SK-N-SH (cell line): ENCODE measurements around the gene PRSS8. TPM values are rescaled to one million over a fixed set of nuclear protein-coding genes. Genes with fewer than 3 reads are reported as not detected.

Experiments used
- CTCF ChIA-PET: fragments of 300-600, 350-600 bp; formaldehyde crosslinking; extraction: SDS; loops from one replicate; lab custom pipeline; 2021; lab: Yijun Ruan, JAX
- POLR2A ChIA-PET: fragments of 350-600 bp; sonication (Branson Sonifier 250); formaldehyde crosslinking; extraction: SDS; loops from one replicate; lab custom pipeline; 2020; ENCODE audit warnings: antibody characterized with exemption, inconsistent platforms; lab: Yijun Ruan, JAX
- DNase-seq: peaks from one replicate; pipeline ENCODE4 v3.0.0; 2012
- H2AFZ ChIP-seq: fragments of 200-600 bp; sonication (generic); 2 replicates; pipeline ENCODE4 v1.8.1; 2016; ENCODE audit warnings: antibody characterized with exemption, mild to moderate bottlenecking, low read depth
- H3F3A ChIP-seq: fragments of 200-600 bp; sonication (generic); replicated peaks from 2 replicates; pipeline ENCODE3; 2016; ENCODE audit warnings: antibody characterized with exemption, mild to moderate bottlenecking; ENCODE audit not compliant: insufficient read depth
- H3K27ac ChIP-seq, 2 experiments: fragments of 200-500 bp in 1 of 2; fragments of 200-600 bp in 1 of 2; sonication (Bioruptor generic) in 1 of 2; sonication (generic), shearing (Covaris generic) in 1 of 2; 2 replicates each; pipeline versions ENCODE4 v1.5.1 to v1.6.1; 2014 to 2016; ENCODE audit warnings: low read depth in 2 of 2, inconsistent platforms in 1 of 2, low read length in 1 of 2, mild to moderate bottlenecking in 1 of 2, mixed read lengths in 1 of 2
- H3K27me3 ChIP-seq: fragments of 200-600 bp; sonication (generic), shearing (Covaris generic); 2 replicates; pipeline ENCODE4 v1.6.1; 2016; ENCODE audit warnings: mixed run types; ENCODE audit not compliant: insufficient read depth
- H3K36me3 ChIP-seq, 2 experiments: fragments of 200-500 bp in 1 of 2; fragments of 200-600 bp in 1 of 2; sonication (Bioruptor generic) in 1 of 2; sonication (generic) in 1 of 2; replicated peaks in 1 of 2; 2 replicates each; pipeline versions ENCODE3 to v1.5.1; 2014 to 2016; ENCODE audit warnings: low read length in 1 of 2, mild to moderate bottlenecking in 1 of 2; ENCODE audit not compliant: insufficient read depth in 2 of 2, control insufficient read depth in 1 of 2
- H3K4me1 ChIP-seq, 2 experiments: fragments of 200-500 bp in 1 of 2; fragments of 200-600 bp in 1 of 2; sonication (Bioruptor generic) in 1 of 2; sonication (generic), shearing (Covaris generic) in 1 of 2; 2 replicates each; pipeline versions ENCODE4 v1.5.1 to v1.6.1; 2014 to 2016; ENCODE audit warnings: low read depth in 1 of 2, low read length in 1 of 2, mixed run types in 1 of 2; ENCODE audit not compliant: insufficient read depth in 2 of 2, control insufficient read depth in 1 of 2
- H3K4me2 ChIP-seq: fragments of 200-600 bp; sonication (generic), shearing (Covaris generic); 2 replicates; pipeline ENCODE4 v1.6.1; 2017; ENCODE audit warnings: mixed run types
- H3K4me3 ChIP-seq, 2 experiments: fragments of 200-500 bp in 1 of 2; fragments of 200-600 bp in 1 of 2; sonication (Bioruptor generic) in 1 of 2; sonication (generic), shearing (Covaris generic) in 1 of 2; 2 replicates each; pipeline versions ENCODE4 v1.5.1 to v1.8.1; 2014 to 2016; ENCODE audit warnings: low read depth in 2 of 2, inconsistent platforms in 1 of 2, low read length in 1 of 2, mild to moderate bottlenecking in 1 of 2, mixed read lengths in 1 of 2, moderate library complexity in 1 of 2
- H3K79me2 ChIP-seq: fragments of 200-600 bp; sonication (generic); 2 replicates; pipeline ENCODE4 v1.8.1; 2017; ENCODE audit warnings: mild to moderate bottlenecking; ENCODE audit not compliant: insufficient read depth
- H3K9ac ChIP-seq: fragments of 200-600 bp; sonication (generic); 2 replicates; pipeline ENCODE4 v1.6.1; 2017; ENCODE audit warnings: mixed run types
- H3K9me2 ChIP-seq: fragments of 200-600 bp; sonication (generic); 2 replicates; pipeline ENCODE4 v1.6.1; 2017; ENCODE audit warnings: mixed run types
- H3K9me3 ChIP-seq: fragments of 200-600 bp; sonication (generic); 2 replicates; pipeline ENCODE4 v1.6.1; 2017; ENCODE audit warnings: mixed run types, mild to moderate bottlenecking, moderate library complexity
- H4K20me1 ChIP-seq: fragments of 200-600 bp; sonication (generic); 2 replicates; pipeline ENCODE4 v1.6.1; 2017; ENCODE audit warnings: mild to moderate bottlenecking, mixed run types; ENCODE audit not compliant: insufficient read depth
- CHD2 ChIP-seq: fragments of 150-350 bp; IDR thresholded peaks from 2 replicates; pipeline ENCODE4 v1.6.1; 2018; ENCODE audit warnings: low read length; ENCODE audit not compliant: partially characterized antibody
- ELF1 ChIP-seq: IDR thresholded peaks from 2 replicates; pipeline ENCODE4 v1.4.0; 2012
- EP300 ChIP-seq, 2 experiments: IDR thresholded peaks; 2 replicates each; pipeline versions ENCODE4 v1.4.0 to v1.6.1; 2012; ENCODE audit warnings: borderline replicate concordance in 1 of 2, low read depth in 1 of 2, low read length in 1 of 2
- FOXJ3 ChIP-seq: sonication (generic); formaldehyde crosslinking; IDR thresholded peaks from 2 replicates; pipeline ENCODE4 v1.5.1; 2020; ENCODE audit warnings: mild to moderate bottlenecking, missing genetic modification reagents
- GABPA ChIP-seq: IDR thresholded peaks from 2 replicates; pipeline ENCODE4 v1.4.0; 2012; ENCODE audit warnings: low read depth, mild to moderate bottlenecking
- GATA2 ChIP-seq: sonication (generic); formaldehyde crosslinking; IDR thresholded peaks from 2 replicates; pipeline ENCODE4 v1.5.0; 2020; ENCODE audit warnings: mild to moderate bottlenecking, missing genetic modification reagents
- IRF3 ChIP-seq: fragments of 150-350 bp; IDR thresholded peaks from 2 replicates; pipeline ENCODE4 v1.6.1; 2016; ENCODE audit warnings: mild to moderate bottlenecking, low read depth, low read length
- JUND ChIP-seq: IDR thresholded peaks from 2 replicates; pipeline ENCODE4 v1.4.0; 2012
- RCOR1 ChIP-seq: fragments of 150-350 bp; IDR thresholded peaks from 2 replicates; pipeline ENCODE4 v1.6.1; 2017; ENCODE audit warnings: antibody characterized with exemption, low read length
- REST ChIP-seq: IDR thresholded peaks from 2 replicates; pipeline ENCODE4 v1.6.1; 2012; ENCODE audit warnings: mild to moderate bottlenecking, low read depth, low read length, moderate library complexity
- SIN3A ChIP-seq: IDR thresholded peaks from 2 replicates; pipeline ENCODE4 v1.6.1; 2012; ENCODE audit warnings: low read depth, mild to moderate bottlenecking, low read length, moderate library complexity, borderline replicate concordance
- TEAD4 ChIP-seq: IDR thresholded peaks from 2 replicates; pipeline ENCODE4 v1.4.0; 2012; ENCODE audit warnings: mild to moderate bottlenecking, borderline replicate concordance; ENCODE audit not compliant: insufficient read depth
- USF1 ChIP-seq: IDR thresholded peaks from 2 replicates; pipeline ENCODE4 v1.4.0; 2012; ENCODE audit warnings: low read depth, borderline replicate concordance
- WGBS: methylation state at CpG from one replicate; pipeline ENCODE4 v1.1.6; 2017; ENCODE audit warnings: low lambda C conversion rate; 5-methylcytosine and 5-hydroxymethylcytosine counted together
- polyA plus RNA-seq, 3 experiments: library from polyadenylated mRNA; depleted of rRNA; stranded (reverse); fragments of >200 nt; gene quantifications; 2 replicates each; pipeline ENCODE4 v1.2.3, GENCODE V29; 2012
- TF ChIP-seq, protein P1 (sequence below): IDR thresholded peaks from 2 replicates; pipeline ENCODE4 v1.4.0; 2012; ENCODE audit warnings: low read depth

Gene PRSS8
- 0.05 and 0.07 TPM in 2 replicates for polyA plus RNA-seq (2012; rRNA removed)
- 0.05 and 0.13 TPM in 2 replicates for polyA plus RNA-seq (2012; cell fraction: cytosol; rRNA removed)
- 0.11 and 0.14 TPM in 2 replicates for polyA plus RNA-seq (2012; cell fraction: nucleus; rRNA removed)

GRCh38 chr16:31135535-31136286 is at the start of gene PRSS8:
PRSS8 (minus strand) TSS chr16:31135727; CDS start chr16:31135498, 229 bp downstream.
- Histone ChIP-seq H3K9ac (no peak within 1 kb of the TSS), H3K9me3 (no peaks in the 10 kb centered on the region), H3K9me2 (no peaks in the 10 kb centered on the region), H3K4me3 (no peak within 1 kb of the TSS), H3K27me3 (no peaks in the 10 kb centered on the region), H4K20me1 (no peaks in the 10 kb centered on the region), H3K4me1 (peaks cover 4 to 31% of the 10 kb centered on the region in 2 experiments; a peak in 2 of 4 replicates), H3K79me2 (no peaks in the 10 kb centered on the region), H3F3A (no peaks in the 10 kb centered on the region), H3K27ac (no peak within 1 kb of the TSS; a peak in 1 of 4 replicates), H3K36me3 (peaks cover 0 to 8% of the 10 kb centered on the region in 2 experiments), H3K4me2 (no peak within 1 kb of the TSS), H2AFZ (no peak within 1 kb of the TSS)
- DNase-seq = no peak
- CTCF ChIA-PET = interaction anchor here (1.0 kb wide), 1 partner anchor 151 kb away, joined by 3 read pairs; no protein-coding TSS in a partner anchor
- POLR2A ChIA-PET = interaction anchor here (3.9 kb wide), 1 partner anchor 18 kb away, joined by 15 read pairs; the partner anchor contains the start of gene KAT8
- 85% methylated on average over 18 of the region's 22 CpGs for WGBS
- TF ChIP-seq GABPA = no peak
- no peak for TF ChIP-seq USF1
- TF ChIP-seq SIN3A = no peak
- no peak for TF ChIP-seq JUND
- no peak for TF ChIP-seq IRF3
- TF ChIP-seq TEAD4 = no peak
- no peak for TF ChIP-seq RCOR1
- TF ChIP-seq CHD2 = no peak
- TF ChIP-seq GATA2 (CRISPR knock-in tag) = no peak
- no peak for TF ChIP-seq FOXJ3 (CRISPR knock-in tag)
- no peak for TF ChIP-seq EP300 (IDR thresholded peaks at IDR 0.05; ENCODE audit: borderline replicate concordance in 1 of 2, low read depth in 1 of 2, low read length in 1 of 2)
- TF ChIP-seq ELF1 = no peak
- TF ChIP-seq, protein P1, sequence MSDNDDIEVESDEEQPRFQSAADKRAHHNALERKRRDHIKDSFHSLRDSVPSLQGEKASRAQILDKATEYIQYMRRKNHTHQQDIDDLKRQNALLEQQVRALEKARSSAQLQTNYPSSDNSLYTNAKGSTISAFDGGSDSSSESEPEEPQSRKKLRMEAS = no peak
- no peak for TF ChIP-seq REST
